NCI-H1048 (cell line): ENCODE results near the gene MOSPD3.
A peak's percentile ranks its signal among the peaks of the same experiment; 100 is the strongest.

Source experiments
- DNase-seq: peaks from one replicate; lab custom pipeline; 2025; lab: John Stamatoyannopoulos, UW

Gene MOSPD3

GRCh38 chr7:100575746-100576383 is 36.5 kb upstream of the MOSPD3 start:
- DNase-seq = no peak

DNA sequence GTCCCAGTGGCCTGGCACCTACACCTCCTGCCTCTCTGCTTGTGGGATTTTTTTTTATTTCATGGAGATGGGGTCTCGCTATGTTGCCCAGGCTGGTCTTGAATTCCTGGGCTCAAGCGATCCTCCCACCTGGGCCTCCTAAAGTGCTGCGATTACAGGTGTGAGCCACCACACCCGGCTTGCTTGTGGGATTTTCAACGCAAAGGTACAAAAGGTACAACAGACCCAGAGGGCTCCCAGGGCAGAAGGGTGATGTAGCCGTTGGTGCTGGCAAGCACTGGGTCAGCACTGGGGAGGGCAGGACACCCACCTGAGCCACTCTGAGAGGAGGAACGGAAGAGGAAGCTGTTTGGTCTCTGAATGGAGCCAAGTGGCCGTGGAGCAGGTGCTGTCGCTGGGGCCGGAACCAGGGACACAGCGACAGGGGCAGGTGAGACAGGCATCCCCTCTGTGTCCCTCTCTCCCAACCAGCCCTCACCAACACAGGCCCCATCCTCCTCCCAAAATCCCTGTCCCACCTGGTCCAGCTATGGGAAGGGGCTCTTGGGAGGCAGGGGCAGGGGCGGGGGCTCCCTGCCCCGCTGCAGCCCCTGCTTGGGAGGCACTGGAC is 35.9 kb upstream of the MOSPD3 start:
- DNase-seq = no peak

- no peak for DNase-seq
Measured at GRCh38 chr7:100577103-100577502, 35.2 kb upstream of the MOSPD3 start.

DNA sequence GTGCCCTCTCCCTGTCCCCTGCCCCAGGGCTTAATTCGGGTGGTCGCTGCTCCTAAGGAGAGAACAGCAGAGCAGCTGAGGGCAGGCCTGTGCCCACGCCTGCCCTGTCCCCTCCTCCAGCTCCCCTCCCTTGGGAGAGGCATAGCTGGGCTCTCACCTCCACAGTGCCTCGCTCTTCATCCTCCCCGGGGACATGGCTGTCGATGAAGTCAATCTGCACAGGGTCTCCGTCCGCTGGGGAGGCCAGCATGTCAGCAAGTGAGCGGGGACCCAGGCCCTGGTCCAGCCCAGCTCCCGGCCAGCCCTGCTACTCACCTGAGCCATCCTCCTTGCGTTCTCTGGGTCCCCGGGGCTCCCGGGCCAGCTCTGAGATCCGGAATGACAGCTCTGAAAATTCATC is 34.8 kb upstream of the MOSPD3 start:
- no peak for DNase-seq

DNA sequence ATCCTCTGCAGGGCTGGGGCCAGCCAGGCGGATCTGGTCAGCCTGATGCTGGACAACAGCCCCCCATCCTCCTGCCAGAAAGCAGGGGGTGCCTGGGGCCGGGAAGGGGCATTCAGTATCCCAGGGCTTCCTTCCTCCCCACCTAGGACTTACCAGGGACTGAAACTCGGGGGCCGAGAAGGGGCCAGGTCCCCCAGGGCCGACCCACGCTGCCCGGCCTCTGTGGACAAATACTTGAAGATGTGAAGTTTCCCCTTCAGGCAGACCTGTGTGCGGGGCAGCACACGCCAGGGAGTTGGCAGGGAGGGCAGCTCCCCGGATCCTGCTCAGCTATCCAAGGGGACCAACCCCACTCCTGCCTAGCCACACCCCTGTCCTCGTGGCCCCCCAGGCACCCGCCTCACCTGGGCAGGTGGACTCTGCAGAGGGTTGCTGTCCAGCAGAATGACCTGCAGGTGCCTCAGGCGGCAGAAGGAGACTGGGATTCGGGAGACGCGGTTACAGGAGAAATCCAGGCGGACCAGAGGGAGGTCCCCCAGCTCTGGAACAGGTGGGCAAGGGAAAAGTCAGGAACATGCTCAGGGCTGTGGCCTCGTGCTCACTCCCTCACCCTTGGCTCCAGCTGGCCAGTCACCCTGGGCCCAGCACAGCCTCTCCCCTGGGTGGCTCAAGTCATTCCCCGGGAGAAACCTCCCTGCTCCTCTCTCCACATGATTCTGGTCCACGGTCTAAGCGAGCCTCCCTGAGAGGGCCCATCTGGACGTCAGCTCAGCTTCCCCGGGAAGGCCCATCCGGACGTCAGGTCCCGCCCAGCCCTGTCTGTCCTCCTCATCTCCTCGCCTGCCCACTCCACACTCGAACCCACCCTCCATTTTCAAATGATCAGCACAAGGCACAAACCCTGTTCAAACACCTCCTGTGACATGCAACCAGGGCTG is 33.8 kb upstream of the MOSPD3 start:
- no peak for DNase-seq

DNA sequence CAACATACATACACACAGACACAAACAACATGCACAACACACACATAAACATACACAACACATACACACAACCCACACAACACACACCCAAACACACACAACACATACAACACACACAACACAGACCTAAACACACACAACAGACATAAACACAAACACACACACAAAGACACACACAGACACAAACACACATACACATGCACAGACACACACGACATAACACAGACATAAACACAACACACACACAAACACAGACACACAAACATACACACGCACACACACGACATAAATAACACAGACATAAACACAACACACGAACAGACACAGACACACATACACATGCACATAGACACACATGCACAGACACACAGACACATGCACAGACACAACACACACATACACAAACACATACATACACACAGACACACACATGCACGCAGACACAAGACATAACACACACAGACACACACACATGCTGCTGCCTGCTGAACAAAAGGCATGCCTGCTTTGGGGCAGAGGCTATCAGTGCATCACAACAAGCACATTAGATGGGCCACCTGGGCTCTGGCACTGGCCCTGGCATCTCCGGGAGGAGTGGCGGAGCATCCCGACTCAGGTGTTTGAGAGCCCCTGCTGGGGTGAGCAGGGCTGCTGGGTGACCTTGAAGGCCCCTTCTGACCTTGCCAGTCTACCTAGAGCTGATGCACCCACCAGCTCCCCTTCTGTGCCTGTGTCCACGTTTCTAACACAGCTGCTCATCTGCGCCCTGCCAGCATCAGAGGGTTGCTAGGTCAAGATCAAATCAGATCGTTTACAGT is 31.7 kb upstream of the MOSPD3 start:
- no peak for DNase-seq

DNA sequence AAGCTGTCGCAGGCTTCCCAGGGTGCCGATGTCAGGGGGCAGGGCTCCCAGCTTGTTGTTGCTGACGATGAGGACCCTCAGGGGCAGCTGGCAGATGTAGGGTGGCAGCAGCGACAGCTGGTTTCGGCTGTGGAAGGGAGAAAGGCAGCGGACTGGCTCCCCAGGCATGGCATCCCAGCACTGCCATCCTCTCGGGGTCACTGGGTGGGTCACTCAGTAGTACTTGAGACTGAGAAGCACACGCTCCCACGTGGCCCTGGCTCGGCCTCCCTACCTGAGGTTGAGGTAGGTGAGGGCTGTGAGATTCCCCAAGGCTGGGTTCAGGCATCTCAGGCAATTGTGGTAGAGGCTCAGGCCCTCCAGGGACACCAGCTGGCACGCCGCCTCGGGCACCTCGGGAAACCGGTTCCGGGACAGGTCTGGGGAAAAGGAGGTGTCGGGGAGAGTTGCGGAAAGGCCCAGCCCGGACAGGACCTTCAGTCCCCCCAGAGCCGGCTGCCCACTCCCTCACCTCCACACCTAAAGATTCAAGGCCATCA is 30.2 kb upstream of the MOSPD3 start:
- no peak for DNase-seq

DNA sequence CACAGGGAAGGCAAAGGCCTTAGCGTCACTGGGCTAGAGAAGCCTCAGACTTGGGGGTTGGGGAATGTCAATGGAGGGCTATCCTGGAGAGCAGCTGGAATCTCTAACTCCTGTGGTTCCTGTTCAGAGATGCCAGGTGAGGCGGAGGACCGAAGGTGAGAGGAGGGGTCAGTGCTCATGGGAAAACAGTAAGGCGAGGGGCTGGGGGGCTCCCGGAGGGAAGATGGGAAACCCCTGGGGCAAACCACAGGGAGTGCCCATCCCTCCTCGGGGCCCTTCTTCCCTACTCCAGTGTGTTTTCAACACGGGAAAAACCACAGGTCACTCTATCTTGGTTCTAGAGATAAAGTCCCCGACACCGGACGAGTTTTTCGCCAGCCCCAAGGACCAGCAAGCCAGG is 29.7 kb upstream of the MOSPD3 start:
- DNase-seq = no peak

GRCh38 chr7:100583132-100584053 is 28.9 kb upstream of the MOSPD3 start:
- DNase-seq = no peak

GRCh38 chr7:100584054-100584682 is 28.2 kb upstream of the MOSPD3 start:
- no peak for DNase-seq

DNA sequence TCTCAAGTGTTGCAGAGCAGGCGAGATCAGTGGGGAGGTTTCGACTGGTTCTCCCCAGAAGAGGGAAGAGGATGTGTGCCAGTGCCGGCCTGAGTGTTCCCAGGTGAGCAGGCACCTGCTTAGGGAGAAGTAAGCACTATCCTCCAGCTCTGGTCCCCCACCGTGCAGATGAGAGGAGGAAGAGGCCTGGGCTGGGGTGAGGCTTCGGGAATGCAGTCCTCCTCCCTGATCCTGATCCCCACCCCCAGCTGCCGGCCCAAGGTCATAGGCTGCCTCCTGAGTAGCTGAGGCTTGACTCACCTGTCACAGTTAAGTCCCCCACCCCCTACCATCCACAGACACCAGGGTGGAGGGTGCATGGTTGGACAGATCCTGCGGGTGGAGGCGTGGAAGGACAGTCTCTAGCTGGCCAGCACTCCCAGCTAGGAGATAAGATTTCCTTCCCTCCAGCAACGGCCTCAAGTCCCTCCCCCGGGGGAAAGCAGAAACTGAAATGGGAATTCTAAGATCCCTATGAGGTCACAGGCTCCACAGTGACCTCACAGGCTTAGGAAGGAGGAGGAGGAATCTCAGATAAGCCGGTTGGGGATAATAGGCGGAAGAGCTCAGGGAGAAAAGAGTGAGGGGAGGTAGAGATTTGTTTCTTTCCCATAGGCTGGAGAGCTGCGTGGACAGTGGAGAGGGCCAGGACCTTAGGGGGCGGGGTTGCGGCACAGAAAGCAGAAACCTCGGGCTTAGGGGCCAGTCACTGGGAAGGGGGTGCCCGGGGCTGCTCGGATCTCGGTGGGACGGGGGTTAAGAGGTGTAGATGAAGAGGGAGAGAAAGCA is 27.4 kb upstream of the MOSPD3 start:
- DNase-seq = no peak

DNA sequence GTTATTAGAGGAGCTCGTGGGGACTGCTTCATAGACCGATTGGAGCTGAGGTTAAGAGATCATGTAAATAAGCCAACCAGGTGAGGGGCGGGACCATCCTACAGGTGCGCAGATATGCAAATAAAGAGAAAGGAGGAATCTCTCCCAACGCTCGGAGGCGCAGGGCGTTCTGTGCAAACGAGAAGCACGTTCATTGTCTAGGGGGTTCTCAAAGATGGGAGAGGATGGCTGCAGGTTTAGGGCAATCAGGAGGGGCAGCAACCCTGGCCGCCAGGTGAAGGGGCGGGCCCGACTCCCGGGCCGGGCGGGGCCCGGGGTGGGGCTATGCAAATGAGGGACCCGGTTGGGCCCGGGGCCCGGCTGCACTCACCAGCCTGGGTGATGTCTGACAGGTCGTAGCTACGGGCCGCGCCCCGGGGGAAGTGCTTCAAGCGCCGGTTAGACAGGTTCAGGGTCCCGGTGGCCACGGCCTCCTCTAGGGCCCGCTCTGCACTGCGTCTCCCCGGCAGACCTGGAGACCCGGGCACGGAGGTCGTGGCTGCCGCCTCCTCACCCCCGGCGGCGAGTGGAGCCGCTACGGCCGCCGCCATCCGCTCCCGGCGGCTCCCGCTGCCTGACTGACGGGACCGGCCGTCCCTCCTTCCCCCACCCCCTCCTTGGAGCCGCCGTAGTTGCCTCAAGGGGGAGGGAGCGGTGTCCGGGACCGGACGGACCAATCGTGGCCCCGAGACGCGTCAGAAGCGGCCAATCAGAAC is 26.7 kb upstream of the MOSPD3 start, which contains the start of gene LRCH4:
Gene LRCH4 (minus strand): TSS at position 619 of the 755 bp plus-strand sequence. CDS start 29 bp downstream, at position 590.
- peak; percentile 12 for DNase-seq

- DNase-seq = peak; percentile 100
Measured at GRCh38 chr7:100586266-100587025, 25.9 kb upstream of the MOSPD3 start, which contains the start of gene FBXO24. TSS of gene FBXO24 (plus strand) at chr7:100586328. CDS start at chr7:100586626, 298 bp downstream.

- no peak for DNase-seq
Measured at GRCh38 chr7:100588438-100588837, 23.9 kb upstream of the MOSPD3 start.

GRCh38 chr7:100589341-100589947 is 22.9 kb upstream of the MOSPD3 start:
- no peak for DNase-seq

DNA sequence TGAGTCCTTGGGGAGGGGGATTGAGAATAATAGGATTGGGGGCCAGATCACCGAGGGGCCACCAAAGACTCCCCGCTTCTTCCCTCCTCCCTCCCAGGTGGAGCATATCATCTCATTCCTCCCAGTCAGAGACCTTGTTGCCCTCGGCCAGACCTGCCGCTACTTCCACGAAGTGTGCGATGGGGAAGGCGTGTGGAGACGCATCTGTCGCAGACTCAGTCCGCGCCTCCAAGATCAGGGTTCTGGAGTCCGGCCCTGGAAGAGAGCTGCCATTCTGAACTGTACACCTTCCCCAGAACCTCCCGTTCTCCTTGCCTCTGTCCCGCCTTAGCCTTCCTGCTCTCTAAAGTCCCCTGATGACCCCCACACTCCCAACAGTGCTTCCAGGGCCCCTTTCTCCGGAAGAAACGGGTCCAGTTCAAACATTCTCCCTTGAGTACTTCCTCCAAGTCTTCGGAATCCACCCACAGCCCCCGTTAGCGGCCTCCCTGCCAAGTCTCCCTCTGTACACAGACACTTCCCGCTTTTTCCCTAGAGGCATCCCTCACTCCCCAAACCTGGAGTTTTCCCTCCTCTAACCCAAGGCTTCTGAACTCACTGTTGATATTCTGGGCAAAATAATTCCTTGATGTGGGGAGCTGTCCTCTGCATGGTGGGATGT is 22.1 kb upstream of the MOSPD3 start:
- DNase-seq = no peak

DNA sequence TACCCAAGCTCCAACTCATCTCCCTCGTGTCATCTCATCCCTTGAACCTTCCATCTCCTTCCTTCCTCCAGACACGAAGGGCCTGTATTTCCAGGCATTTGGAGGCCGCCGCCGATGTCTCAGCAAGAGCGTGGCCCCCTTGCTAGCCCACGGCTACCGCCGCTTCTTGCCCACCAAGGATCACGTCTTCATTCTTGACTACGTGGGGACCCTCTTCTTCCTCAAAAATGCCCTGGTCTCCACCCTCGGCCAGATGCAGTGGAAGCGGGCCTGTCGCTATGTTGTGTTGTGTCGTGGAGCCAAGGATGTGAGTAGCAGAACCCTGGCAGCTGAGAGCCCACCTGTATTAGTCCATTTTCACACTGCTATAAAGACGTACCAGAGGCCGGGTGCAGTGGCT is 20.7 kb upstream of the MOSPD3 start:
- DNase-seq = no peak
